GM12875 (cell line): ENCODE results near the gene PLEKHH1.

Experiments
- H3K4me3 ChIP-seq: one replicate; pipeline ENCODE4 v1.5.1; 2011; ENCODE audit warnings: low read depth, low read length, control low read depth
- TF ChIP-seq, protein P1 (sequence below): IDR thresholded peaks from 2 replicates; pipeline ENCODE4 v1.5.1; 2011; ENCODE audit warnings: low read depth, mild to moderate bottlenecking, control low read depth, inconsistent platforms, low read length, moderate library complexity, borderline replicate concordance; ENCODE audit not compliant: insufficient read depth

PLEKHH1 gene

DNA sequence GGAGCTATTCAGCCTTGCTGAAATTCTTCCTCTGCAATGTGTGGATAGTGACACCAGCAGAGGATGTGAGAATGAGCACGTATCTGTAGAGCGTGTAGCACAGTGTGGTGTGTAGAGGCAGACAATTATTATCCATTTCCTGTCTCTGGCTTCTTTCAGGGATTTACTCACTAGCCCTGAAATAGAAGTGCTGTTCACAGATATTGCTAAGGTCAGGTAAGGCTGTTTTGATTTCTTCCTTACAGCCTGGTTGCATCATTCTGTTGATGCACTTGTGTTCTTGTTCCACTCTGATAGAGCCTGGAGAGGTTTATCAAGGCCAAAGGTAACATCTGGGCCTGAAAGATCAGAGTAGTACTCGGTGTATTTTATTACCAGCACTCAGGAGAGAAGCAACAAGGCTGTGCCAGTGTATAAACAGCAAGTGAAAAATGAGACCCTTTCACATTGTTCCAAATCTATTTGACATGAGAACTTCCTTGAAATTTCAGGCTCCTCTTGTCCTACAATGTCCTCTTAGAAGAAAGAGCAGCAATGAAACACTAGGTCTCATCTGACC, 103.3 kb downstream of the PLEKHH1 start:
- TF ChIP-seq, protein P1, sequence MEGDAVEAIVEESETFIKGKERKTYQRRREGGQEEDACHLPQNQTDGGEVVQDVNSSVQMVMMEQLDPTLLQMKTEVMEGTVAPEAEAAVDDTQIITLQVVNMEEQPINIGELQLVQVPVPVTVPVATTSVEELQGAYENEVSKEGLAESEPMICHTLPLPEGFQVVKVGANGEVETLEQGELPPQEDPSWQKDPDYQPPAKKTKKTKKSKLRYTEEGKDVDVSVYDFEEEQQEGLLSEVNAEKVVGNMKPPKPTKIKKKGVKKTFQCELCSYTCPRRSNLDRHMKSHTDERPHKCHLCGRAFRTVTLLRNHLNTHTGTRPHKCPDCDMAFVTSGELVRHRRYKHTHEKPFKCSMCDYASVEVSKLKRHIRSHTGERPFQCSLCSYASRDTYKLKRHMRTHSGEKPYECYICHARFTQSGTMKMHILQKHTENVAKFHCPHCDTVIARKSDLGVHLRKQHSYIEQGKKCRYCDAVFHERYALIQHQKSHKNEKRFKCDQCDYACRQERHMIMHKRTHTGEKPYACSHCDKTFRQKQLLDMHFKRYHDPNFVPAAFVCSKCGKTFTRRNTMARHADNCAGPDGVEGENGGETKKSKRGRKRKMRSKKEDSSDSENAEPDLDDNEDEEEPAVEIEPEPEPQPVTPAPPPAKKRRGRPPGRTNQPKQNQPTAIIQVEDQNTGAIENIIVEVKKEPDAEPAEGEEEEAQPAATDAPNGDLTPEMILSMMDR: no peak

DNA sequence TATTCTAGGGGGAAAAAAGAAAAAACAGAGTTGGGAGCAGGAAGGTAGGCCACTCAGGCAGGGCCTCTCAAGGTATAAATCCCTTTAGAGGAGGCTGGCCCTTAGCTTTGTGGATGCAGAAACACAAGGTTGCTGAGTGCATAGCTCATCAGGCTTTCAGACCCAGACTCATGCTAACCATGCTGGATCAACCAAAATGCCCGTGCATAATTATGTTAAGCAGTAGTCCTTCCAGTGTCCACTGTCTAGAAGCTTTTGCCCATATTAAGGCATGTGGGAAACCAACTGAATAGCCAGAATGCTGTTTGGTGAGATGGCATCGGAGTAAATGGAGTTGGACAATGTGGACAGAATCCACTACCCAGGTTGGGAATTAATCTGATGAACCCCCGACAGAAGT, 105.6 kb downstream of the PLEKHH1 start:
- TF ChIP-seq, protein P1: no peak
- no peak overlapping the region for H3K4me3 ChIP-seq

More for the DNA sequence above, 103.3 kb downstream of the PLEKHH1 start:
- no peak overlapping the region for H3K4me3 ChIP-seq
